ENCODE measurements around the gene OTOGL.

- no peak for TF ChIP-seq CTCF (IDR thresholded peaks at IDR 0.05)
- TF ChIP-seq EP300 (IDR thresholded peaks at IDR 0.05), result no peak
Observed at GRCh38 chr12:80196419-80196818, 97.1 kb downstream of the OTOGL start.

Data from tibial nerve (tissue), 4 donors.